ENCODE measurements around the gene OAS1.

DNA sequence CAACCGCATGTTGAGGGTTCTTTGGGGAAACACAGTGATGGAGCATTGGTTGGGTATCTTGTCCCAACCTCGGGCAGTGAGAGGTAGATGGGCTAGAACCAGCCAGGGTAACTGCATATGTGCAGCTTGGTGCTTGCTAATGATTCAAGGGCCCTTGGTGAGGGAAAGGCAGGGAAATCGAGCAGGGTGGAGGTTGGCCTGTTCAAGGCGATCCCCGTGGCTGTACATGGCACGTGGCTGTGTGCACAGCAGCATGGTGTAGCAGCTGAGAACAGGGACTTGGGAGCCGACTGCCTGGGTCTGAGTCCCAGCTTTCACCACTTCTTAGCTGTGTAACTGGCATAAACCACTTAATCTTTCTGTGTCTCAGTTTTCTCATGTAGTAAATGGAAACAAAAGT lies 45.5 kb upstream of the OAS1 start:
- TF ChIP-seq, protein P1, sequence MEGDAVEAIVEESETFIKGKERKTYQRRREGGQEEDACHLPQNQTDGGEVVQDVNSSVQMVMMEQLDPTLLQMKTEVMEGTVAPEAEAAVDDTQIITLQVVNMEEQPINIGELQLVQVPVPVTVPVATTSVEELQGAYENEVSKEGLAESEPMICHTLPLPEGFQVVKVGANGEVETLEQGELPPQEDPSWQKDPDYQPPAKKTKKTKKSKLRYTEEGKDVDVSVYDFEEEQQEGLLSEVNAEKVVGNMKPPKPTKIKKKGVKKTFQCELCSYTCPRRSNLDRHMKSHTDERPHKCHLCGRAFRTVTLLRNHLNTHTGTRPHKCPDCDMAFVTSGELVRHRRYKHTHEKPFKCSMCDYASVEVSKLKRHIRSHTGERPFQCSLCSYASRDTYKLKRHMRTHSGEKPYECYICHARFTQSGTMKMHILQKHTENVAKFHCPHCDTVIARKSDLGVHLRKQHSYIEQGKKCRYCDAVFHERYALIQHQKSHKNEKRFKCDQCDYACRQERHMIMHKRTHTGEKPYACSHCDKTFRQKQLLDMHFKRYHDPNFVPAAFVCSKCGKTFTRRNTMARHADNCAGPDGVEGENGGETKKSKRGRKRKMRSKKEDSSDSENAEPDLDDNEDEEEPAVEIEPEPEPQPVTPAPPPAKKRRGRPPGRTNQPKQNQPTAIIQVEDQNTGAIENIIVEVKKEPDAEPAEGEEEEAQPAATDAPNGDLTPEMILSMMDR (IDR thresholded peaks at IDR 0.05; ENCODE audit: low read depth, low read length, poor library complexity, severe bottlenecking), result no peak
- TF ChIP-seq EZH2phosphoT487 (IDR thresholded peaks at IDR 0.05; ENCODE audit: borderline replicate concordance, low read length), result no peak

All from DOHH2 (cell line).